ENCODE measurements around the gene ZNF383. TPM values are rescaled to one million over a fixed set of nuclear protein-coding genes. Genes with fewer than 3 reads are reported as not detected.

The ZNF383 gene
- polyA plus RNA-seq, 1 of the 3 experiments (the other 2 are of a cell fraction): 2.0 TPM

DNA sequence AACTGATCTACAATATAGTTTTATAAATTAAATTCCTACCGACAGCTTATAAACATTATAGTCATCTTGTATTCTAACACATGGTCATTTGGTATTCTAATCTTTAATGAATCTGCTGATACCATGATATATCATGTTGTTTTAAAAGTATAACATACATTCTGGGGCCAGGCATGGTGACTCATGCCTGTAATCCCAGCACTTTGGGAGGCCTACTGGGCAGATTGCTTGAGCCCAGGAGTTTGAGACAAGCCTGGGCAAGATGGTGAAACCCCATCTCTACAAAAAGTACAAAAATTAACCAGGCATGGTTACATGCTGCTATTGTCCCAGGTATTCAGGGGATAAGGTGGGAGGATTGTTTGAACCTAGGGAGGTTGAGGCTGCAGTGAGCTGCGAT lies 3.1 kb downstream of the ZNF383 start:
- peaks cover 0 to 6% of the 10 kb centered on the region in 2 experiments; a peak in 1 of 4 replicates for H3K4me1 ChIP-seq (ENCODE audit: control insufficient read depth in 1 of 2, insufficient read depth in 2 of 2, low read depth in 1 of 2, low read length in 1 of 2)
- WGBS (ENCODE audit: low lambda C conversion rate): 75% methylated on average over 2 of the region's 2 CpGs
- ChIA-PET POLR2A (no interaction called here), CTCF (no interaction called here)
- peaks cover 11% of the 10 kb centered on the region; the same call in 1 of the 2 replicates for H3K9me3 ChIP-seq
- peaks cover 6% of the 10 kb centered on the region for H3F3A ChIP-seq (replicated peaks; ENCODE audit: insufficient read depth)
- no peak overlapping the region for H3K4me2 ChIP-seq
- H3K27ac ChIP-seq (ENCODE audit: low read depth in 2 of 2, low read length in 1 of 2): no peak overlapping the region
- TF ChIP-seq FOXJ3 (CRISPR knock-in tag; IDR thresholded peaks at IDR 0.05) (no peak), RXRA (IDR thresholded peaks at IDR 0.05; ENCODE audit: borderline replicate concordance, low read depth) (no peak), NFIC (IDR thresholded peaks at IDR 0.05; ENCODE audit: borderline replicate concordance) (no peak), GABPA (IDR thresholded peaks at IDR 0.05; ENCODE audit: low read depth) (no peak), TEAD4 (IDR thresholded peaks at IDR 0.05; ENCODE audit: borderline replicate concordance, insufficient read depth) (no peak), RCOR1 (IDR thresholded peaks at IDR 0.05; ENCODE audit: low read length) (no peak), FOSL2 (IDR thresholded peaks at IDR 0.05; ENCODE audit: borderline replicate concordance, low read depth) (no peak), EP300 (IDR thresholded peaks at IDR 0.05; ENCODE audit: borderline replicate concordance in 1 of 2, low read depth in 1 of 2, low read length in 1 of 2) (no peak), EZH2phosphoT487 (IDR thresholded peaks at IDR 0.05; ENCODE audit: borderline replicate concordance, low read depth) (no peak), SIN3A (IDR thresholded peaks at IDR 0.05; ENCODE audit: borderline replicate concordance, low read depth, low read length) (no peak), MEF2A (IDR thresholded peaks at IDR 0.05; ENCODE audit: borderline replicate concordance, low read depth) (no peak), CHD2 (IDR thresholded peaks at IDR 0.05; ENCODE audit: low read length, partially characterized antibody) (no peak), TCF12 (IDR thresholded peaks at IDR 0.05) (no peak), NRF1 (IDR thresholded peaks at IDR 0.05; ENCODE audit: low read depth, low read length) (no peak)
- TF ChIP-seq, protein P1, sequence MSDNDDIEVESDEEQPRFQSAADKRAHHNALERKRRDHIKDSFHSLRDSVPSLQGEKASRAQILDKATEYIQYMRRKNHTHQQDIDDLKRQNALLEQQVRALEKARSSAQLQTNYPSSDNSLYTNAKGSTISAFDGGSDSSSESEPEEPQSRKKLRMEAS (IDR thresholded peaks at IDR 0.05; ENCODE audit: low read depth): no peak
- TF ChIP-seq, protein P2, sequence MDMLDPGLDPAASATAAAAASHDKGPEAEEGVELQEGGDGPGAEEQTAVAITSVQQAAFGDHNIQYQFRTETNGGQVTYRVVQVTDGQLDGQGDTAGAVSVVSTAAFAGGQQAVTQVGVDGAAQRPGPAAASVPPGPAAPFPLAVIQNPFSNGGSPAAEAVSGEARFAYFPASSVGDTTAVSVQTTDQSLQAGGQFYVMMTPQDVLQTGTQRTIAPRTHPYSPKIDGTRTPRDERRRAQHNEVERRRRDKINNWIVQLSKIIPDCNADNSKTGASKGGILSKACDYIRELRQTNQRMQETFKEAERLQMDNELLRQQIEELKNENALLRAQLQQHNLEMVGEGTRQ (IDR thresholded peaks at IDR 0.05; ENCODE audit: borderline replicate concordance, low read depth, low read length): no peak
- TF ChIP-seq, protein P3, sequence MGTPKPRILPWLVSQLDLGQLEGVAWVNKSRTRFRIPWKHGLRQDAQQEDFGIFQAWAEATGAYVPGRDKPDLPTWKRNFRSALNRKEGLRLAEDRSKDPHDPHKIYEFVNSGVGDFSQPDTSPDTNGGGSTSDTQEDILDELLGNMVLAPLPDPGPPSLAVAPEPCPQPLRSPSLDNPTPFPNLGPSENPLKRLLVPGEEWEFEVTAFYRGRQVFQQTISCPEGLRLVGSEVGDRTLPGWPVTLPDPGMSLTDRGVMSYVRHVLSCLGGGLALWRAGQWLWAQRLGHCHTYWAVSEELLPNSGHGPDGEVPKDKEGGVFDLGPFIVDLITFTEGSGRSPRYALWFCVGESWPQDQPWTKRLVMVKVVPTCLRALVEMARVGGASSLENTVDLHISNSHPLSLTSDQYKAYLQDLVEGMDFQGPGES (IDR thresholded peaks at IDR 0.05; ENCODE audit: low read depth, low read length): no peak
- H3K36me3 ChIP-seq (replicated peaks in 1 of 2; ENCODE audit: control insufficient read depth in 1 of 2, insufficient read depth in 2 of 2, low read length in 1 of 2): peaks cover 2 to 56% of the 10 kb centered on the region in 2 experiments
- no peak overlapping the region for H2AFZ ChIP-seq (ENCODE audit: low read depth)
- H3K27me3 ChIP-seq (ENCODE audit: insufficient read depth): no peaks in the 10 kb centered on the region
- DNase-seq: no peak
- peaks cover 31% of the 10 kb centered on the region for H3K79me2 ChIP-seq (ENCODE audit: insufficient read depth)
- H3K4me3 ChIP-seq (ENCODE audit: low read depth in 2 of 2, low read length in 1 of 2): no peak overlapping the region
- no peak overlapping the region for H3K9ac ChIP-seq
- no peaks in the 10 kb centered on the region for H4K20me1 ChIP-seq (ENCODE audit: insufficient read depth)
- H3K9me2 ChIP-seq: no peaks in the 10 kb centered on the region

Data from SK-N-SH (cell line).